HG02623 (cell line): ENCODE results near the gene ZNF837.

Source experiments
- ATAC-seq: cut with Tn5 transposase; IDR thresholded peaks from one replicate; pipeline ENCODE4 v1.9.1; 2021; ENCODE audit warnings: moderate library complexity; ENCODE audit not compliant: unreplicated experiment

ZNF837 gene

DNA sequence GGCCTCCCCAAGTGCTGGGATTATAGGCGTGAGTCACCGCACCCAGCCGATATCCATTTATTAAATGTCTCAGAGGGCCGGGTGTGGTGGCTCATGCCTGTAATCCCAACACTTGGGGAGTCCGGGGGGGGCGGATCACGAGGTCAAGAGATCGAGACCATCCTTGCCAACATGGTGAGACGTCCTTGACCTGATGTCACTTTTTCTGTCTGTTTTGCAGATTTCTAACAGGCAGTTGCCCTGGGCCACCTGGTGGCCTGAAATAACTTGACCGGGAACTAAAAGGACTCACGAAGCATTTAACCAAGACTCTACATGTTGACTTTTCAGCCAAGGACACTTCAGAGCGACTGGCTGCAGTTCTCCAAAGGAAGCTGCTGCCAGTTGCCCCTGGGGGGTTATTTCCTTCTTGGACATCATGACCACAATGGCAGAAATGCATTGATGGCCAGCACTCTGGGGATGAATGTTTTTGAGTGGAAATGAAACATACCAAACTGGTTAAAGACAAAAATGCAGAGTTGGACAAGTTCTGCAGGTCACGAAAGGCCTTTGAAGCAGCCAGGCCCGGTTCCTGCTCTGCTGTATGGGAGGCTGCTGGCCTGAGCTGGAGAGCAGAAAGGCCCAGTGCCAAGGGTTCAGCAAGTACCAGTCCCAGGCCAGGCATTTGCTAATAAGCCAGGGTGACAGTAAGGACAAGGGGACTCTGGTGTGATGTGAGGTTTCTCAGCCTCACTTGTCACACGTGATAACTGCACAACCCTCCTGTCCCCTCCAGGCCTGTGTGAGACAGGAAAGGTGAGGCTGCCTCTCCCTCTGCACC lies 8.3 kb downstream of the ZNF837 start:
- no peak for ATAC-seq

GRCh38 chr19:58368561-58369360 lies 12.1 kb downstream of the ZNF837 start:
- ATAC-seq, result no peak

GRCh38 chr19:58367698-58368454 lies 13.0 kb downstream of the ZNF837 start:
- ATAC-seq, result no peak

DNA sequence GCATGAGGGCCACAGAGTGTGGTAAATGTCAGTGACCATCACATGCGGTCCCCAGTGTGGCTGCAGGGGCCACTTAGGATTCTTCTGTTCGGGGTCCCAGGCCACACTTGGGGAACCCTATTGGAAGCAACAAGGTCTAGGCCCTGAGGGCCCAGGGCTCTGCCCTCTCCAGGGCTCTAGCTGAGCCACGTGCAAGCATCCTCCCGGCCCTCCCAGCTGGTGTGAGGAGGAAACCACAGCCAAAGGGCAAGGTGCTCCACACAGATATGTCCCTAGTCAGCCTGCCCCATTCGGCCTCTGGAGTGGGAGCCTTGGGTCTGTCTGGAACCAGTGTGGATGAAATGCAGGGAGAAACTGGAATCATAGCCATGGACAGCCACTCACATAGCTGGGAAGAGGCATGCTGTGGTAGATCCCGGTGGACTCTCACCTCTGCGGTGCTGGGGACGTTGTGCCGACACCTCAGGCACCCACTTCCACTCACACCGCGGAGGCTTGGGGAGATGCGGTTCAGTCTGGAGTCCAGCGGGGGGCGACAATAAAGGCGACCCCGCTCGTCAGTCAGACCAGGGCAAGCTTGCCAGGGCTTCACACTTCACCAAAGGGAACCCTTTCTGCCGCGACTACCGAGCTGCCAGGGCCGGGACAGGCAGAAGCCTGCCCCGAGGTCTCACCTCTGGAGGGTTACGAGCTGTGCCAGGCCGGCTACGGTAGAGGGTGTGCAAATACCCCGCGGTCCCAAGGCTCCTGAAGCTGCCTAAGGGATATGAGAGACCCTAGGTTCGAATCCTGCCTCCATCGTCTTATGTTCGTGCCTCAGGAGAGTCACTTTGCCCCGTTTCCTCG lies 14.0 kb downstream of the ZNF837 start:
- no peak for ATAC-seq

DNA sequence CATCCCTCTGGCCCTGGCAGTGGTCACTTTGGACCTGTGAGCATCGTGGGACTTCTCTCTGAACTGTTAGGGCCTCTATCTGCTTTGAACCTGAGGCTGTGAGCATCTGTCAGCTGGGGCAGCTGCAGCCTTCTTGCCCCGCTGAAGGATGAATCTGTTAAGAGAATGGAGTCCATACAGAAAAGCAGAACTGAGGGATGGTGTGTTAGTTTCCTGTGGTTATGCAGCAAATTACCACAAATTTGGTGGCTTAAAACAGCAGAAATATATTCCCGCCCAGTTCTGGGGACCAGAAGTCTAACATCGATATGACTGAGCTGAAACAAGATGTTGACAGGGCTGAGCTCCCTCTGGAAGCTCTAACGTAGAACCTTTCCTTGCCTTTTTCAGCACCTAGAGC lies 16.7 kb downstream of the ZNF837 start:
- ATAC-seq, result no peak

DNA sequence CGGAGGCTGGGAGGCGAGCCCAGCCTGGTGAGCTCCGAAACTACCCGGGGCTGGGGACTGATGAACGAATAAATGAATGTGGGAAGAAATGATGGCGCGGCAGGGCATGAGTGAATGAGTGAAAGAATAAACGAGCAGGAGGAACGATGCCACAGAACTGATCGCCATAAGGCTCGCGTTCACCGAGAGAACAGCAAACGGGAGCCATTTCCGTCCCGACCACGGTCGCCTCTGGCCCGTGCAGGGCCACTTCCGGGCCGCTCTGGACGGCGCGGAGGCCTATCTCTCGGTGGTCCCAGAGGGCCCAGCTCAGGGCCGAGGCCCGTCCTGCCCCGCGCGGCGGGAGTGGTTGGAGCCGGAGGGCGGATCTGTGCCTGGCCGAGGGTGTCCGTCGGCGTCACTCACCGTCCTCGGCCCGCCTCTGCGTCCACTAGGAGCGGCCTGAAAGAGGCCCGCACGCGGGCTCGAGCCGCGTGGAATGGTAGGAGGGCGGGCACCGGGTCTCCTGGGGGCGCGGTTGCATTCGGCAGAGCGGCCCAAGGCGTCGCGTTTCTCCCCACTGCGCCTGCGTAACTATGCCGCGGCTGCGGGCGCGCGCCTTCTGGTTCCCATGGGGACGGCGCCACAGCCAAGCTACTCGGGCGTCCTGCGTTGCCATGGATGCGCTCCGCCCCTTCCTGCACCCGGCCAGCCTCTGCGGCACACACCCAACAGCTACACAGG lies 18.4 kb downstream of the ZNF837 start, which contains the start of gene ZNF497:
Gene ZNF497, minus strand, starts transcription at position 480 of the 723 bp plus-strand sequence. CDS start 5,116 bp downstream, outside the sequence.
- peak; percentile 83 for ATAC-seq

- no peak for ATAC-seq
Measured at GRCh38 chr19:58361900-58362271, 18.9 kb downstream of the ZNF837 start.

DNA sequence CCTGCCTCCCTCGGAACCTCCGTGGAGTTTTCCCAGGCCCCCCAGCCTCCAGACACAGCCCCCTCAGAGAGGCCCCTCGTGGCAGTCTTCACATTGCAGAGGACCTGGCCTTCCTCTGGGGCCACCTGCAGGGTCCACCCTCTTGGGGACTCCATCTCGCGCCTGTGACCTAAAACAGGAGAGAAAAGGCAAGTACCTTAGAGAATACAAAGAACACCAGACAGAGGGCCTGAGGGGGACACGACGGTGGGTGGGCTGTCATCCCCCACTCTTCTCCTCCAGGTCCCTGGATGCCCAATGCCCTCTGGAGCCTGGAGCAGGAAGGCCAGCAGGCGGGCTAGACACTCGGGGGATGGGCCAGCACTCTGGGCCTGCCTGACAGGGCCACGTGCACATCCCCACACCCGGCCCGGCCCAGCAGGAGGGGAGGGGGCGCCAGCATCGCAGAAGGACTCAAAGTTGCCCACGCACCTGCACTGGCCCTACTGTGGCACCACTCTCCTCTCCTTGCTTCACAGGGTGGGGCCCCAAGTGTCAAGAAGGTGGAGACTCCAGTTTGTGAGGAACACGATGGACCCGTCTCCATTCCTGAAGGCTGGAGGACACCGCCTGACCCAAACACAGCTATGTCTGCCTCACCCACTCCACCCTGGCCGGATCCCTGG lies 23.2 kb downstream of the ZNF837 start:
- no peak for ATAC-seq

DNA sequence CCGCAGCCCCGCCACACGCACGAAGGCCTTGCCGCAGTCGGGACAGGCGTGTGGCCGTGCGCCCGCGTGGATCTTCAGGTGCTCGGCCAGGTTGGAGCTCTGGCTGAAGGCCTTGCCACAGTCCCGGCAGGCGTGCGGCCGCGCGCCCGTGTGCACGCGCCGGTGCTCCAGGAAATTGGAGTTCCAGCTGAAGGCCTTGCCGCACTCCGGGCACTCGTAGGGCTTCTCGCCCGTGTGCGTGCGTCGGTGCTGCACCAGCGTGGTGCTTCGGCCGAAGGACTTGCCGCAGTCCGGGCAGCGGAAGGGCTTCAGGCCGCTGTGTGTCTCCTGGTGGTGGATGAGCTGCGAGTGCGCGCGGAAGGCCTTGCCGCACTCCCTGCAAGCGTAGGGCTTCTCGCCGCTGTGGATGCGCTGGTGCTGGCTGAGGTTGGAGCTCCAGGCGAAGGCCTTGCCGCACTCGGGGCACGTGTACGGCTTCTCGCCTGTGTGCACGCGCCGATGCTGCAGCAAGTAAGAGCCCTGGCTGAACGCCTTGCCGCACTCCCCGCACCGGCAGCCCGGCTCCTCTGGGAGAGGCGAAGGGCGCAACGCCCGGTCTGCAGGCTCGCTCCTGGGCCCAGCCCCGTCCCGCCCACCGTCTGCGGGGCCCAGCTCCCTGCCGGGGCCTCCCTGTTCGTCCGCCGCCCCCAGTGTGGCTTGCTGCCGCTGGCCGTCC lies 23.9 kb downstream of the ZNF837 start:
- ATAC-seq, result no peak

GRCh38 chr19:58355908-58356765 lies 24.7 kb downstream of the ZNF837 start:
- no peak for ATAC-seq

GRCh38 chr19:58355215-58355796 lies 25.5 kb downstream of the ZNF837 start:
- ATAC-seq, result no peak

DNA sequence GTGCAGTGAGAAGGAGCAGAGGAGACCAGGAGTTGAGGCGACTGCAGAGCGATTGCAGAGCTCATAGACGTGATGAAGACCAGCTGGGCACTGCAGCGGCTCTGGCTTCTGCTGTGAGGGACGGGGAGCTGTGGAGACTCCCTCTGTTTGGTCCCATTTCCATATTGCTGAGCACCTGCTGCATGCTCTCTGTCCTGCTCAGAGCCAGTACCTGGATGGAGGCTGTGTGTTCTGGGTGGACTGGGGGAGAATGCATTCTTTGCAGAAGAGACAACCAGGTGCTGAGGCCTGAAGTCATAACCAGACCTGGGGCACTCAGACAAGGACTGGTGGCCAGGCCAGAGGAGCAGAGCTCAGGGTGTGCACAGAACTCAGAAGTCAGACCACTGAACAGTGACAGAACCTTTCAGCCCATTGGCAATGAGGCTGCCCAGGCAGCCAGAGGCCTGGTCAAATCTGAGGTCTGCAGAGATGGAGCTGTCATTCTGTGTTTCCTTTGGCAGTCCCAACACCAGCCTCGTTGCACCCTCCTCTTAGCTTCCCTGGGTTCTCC lies 26.3 kb downstream of the ZNF837 start:
- no peak for ATAC-seq

DNA sequence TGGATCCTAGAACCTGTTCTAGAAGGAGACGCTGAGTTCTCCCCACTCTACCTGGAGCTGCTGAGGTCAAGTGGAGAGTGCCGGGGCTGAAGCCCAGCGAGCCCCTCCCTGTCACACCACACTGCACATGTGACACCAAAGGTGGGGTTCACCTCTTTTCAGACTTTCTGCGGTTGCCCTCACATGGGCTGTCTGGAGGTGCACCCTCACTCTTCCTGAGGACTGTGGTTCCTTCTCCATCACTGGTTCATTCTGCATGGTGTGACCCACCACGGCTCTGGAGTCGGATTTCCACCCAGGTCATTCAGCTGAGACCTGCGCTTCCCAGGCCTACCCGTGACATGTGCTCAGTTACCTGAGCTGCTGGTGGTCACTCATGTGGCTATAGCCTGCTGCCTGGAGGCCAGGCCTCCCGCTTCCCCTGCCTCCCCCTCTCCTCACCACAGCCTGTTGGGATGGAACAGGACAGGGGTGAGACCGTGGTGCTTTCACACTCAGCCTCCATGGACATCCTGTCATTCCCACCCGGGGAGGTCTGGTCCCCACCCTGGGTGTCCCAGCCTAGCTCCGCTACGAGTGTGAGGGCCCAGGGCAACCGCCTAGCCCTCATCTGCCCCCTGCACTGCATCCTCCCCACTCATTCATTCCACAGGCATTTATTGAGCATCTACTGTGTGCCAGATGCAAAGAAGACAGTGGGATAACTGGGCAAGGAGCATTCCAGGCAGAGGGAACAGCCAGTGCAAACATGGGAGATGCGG lies 26.9 kb downstream of the ZNF837 start:
- ATAC-seq, result no peak

DNA sequence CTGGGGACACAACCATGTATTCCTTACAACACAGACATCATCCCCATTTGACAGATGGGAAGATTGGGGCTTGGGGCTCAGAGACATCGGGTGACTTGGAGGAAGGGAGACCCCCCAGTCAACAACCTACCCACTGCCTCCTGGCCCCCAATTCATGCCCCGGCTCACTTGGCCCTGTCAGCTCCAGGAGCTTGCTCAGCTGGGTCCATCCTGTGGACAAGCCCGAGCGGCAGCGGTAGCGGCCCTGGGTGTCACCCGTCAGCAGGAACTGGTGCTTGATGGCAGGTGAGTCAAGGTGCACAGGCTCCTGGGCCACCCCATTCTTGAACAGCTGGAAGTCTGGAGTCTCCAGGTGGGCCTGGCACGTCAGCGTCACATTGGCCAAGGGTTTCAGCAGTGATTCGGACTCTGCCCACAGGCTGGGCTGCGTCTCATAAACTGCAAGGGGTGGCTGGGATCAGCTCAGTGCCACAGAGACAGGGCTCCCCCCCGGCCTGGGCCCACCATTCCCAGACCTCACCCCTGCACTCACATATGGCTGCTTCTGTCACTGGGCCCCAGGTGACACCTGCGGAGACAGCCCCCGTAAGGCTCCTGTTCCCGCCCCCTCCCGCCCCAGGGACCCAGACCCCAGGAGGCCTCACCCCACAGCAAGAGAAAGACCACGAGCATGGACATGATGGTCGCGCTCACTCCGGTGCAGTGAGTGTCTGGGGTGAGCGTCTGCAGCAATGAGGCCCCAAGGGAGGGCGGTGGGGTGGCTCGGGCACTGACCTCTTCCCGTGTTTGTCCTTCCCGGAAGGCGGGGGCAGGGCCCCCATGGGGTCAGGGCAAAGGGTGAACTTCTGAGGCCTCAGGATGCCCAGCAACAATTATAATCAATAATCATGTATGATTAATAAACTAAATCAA lies 27.8 kb downstream of the ZNF837 start, which contains the start of gene A1BG:
Gene A1BG, minus strand, starts transcription at position 733 of the 912 bp plus-strand sequence. Its CDS starts 55 bp downstream, at position 678.
- no peak for ATAC-seq
